GM12892 (cell line): Measurements from ENCODE around the gene FNIP2.

ENCODE experiments used
- POLR2A ChIP-seq: IDR thresholded peaks from 2 replicates; pipeline ENCODE4 v1.6.1; 2011; ENCODE audit warnings: low read depth, low read length, control low read depth
- POLR2AphosphoS5 ChIP-seq: IDR thresholded peaks from 2 replicates; pipeline ENCODE4 v1.6.1; 2011; ENCODE audit warnings: low read depth, low read length, control low read depth

DNA sequence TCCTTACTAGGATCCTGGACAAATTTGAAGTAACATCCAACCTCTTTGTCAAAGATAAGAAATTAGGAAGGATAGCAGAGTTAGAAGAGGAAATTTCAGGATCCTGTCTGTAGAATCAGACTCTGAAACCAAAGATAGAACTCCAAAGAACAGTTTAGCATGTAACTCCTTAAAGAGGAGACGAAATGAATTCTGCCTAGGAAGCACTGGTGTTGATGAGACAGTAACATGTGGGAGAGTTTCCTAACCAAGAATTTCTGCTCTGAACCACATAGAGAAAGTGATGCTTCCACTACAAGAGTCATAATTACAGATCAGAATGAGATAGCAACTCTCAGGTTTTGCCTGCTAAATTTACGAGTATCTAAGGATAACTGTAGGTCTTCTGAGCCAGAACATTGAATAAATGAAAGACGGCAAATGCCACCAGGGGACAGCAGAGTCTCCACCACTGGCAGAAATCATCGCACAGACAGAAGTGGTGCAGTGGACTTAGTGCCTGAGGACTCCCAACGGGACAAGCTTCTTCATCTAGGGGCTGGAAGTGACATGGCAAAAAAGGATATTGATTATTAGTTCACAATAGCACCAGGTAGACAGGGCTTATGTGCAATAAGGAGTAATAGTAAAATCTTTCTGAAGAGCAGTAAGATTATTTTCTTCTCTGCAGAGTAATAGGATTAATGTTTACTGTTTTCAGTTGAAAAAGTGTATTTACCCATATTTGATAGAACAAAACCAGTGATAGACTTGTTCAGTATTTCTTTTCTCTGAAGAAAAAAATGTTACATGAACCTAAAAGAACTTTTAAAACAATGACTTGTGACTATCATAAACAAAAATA is 38.9 kb upstream of the FNIP2 start:
- no peak for TF ChIP-seq POLR2AphosphoS5
- TF ChIP-seq POLR2A = no peak
